Endothelial cell of umbilical vein (primary cell): ENCODE data around the gene ACSF3.

Experiments used
- EZH2 ChIP-seq: IDR thresholded peaks from 2 replicates; pipeline ENCODE4 v1.6.1; 2012; ENCODE audit warnings: borderline replicate concordance, low read depth, mild to moderate bottlenecking, moderate library complexity, low read length, inconsistent platforms; ENCODE audit not compliant: severe bottlenecking
- FOS ChIP-seq: IDR thresholded peaks from 2 replicates; pipeline ENCODE4 v1.6.1; 2011; ENCODE audit warnings: mild to moderate bottlenecking, low read length, moderate library complexity, borderline replicate concordance; ENCODE audit not compliant: insufficient read depth
- JUN ChIP-seq: IDR thresholded peaks from 2 replicates; pipeline ENCODE4 v1.6.1; 2011; ENCODE audit warnings: borderline replicate concordance, low read depth; ENCODE audit not compliant: insufficient read length, insufficient read depth
- MYC ChIP-seq: IDR thresholded peaks from one replicate; pipeline ENCODE4 v1.6.1; 2011; ENCODE audit warnings: mild to moderate bottlenecking, low read depth, low read length
- POLR2A ChIP-seq: IDR thresholded peaks from 2 replicates; pipeline ENCODE4 v1.6.1; 2012; ENCODE audit warnings: low read depth, mild to moderate bottlenecking, control low read depth, low read length
- POLR2AphosphoS5 ChIP-seq: IDR thresholded peaks from 2 replicates; pipeline ENCODE4 v1.6.1; 2012; ENCODE audit warnings: low read depth, mild to moderate bottlenecking, control low read depth, low read length, moderate library complexity; ENCODE audit not compliant: insufficient read depth
- TF ChIP-seq, protein P1 (sequence below), 2 donors: IDR thresholded peaks; 1 replicate in 1 of 2; 2 replicates in 1 of 2; pipeline ENCODE4 v1.5.1; 2011; ENCODE audit warnings: low read length in 2 of 2, mild to moderate bottlenecking in 2 of 2, moderate library complexity in 2 of 2, control low read depth in 1 of 2, inconsistent platforms in 1 of 2, low read depth in 1 of 2; ENCODE audit not compliant: insufficient read depth in 1 of 2; ENCODE audit errors: extremely low read depth in 1 of 2
- TF ChIP-seq, protein P2 (sequence below): IDR thresholded peaks from 2 replicates; pipeline ENCODE4 v1.6.1; 2011; ENCODE audit not compliant: insufficient read depth, insufficient read length

DNA sequence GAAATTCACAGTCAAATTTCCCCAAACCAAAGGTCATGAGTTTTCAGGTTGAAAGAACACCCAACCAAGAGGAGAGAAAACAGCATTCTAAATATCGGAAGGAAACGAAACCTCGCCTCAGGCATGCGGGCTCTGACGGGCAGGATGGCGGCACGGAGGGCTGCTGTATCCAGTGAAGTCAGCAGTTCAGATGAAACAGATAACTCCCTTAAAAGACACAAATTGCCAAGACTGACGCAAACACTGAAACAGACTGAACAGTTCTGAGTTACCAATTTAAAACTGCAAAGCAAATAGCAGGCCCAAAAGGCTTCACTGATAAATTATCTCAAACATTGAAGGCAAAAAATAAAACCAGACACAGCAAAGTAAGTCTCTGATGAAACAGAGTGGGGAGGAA lies 57.3 kb downstream of the ACSF3 start:
- TF ChIP-seq, protein P1, sequence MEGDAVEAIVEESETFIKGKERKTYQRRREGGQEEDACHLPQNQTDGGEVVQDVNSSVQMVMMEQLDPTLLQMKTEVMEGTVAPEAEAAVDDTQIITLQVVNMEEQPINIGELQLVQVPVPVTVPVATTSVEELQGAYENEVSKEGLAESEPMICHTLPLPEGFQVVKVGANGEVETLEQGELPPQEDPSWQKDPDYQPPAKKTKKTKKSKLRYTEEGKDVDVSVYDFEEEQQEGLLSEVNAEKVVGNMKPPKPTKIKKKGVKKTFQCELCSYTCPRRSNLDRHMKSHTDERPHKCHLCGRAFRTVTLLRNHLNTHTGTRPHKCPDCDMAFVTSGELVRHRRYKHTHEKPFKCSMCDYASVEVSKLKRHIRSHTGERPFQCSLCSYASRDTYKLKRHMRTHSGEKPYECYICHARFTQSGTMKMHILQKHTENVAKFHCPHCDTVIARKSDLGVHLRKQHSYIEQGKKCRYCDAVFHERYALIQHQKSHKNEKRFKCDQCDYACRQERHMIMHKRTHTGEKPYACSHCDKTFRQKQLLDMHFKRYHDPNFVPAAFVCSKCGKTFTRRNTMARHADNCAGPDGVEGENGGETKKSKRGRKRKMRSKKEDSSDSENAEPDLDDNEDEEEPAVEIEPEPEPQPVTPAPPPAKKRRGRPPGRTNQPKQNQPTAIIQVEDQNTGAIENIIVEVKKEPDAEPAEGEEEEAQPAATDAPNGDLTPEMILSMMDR (IDR thresholded peaks at IDR 0.05; ENCODE audit: extremely low read depth in 1 of 2, insufficient read depth in 1 of 2, low read depth in 1 of 2, low read length in 2 of 2) = no peak
- TF ChIP-seq POLR2A (no peak), EZH2 (no peak), POLR2AphosphoS5 (no peak), MYC (no peak), JUN (no peak), FOS (no peak)
- TF ChIP-seq, protein P2, sequence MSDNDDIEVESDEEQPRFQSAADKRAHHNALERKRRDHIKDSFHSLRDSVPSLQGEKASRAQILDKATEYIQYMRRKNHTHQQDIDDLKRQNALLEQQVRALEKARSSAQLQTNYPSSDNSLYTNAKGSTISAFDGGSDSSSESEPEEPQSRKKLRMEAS = no peak
